GM12891 (cell line): ENCODE measurements around the gene LILRB2.
A peak's percentile ranks its signal among the peaks of the same experiment; 100 is the strongest.
"Not testable (repeated sequence)": the region's sequence is repeated elsewhere in the genome, so short reads cannot be mapped to it uniquely, and the experiment has no call there.

Source experiments
- DNase-seq: peaks from one replicate; pipeline ENCODE4 v3.0.0; 2011; ENCODE audit warnings: low spot score; ENCODE audit not compliant: insufficient read length
- FAIRE-seq: peaks from 2 replicates; lab custom pipeline; 2011; peaks lifted over from hg19 to GRCh38; lab: Jason Lieb, UNC
- PAX5 ChIP-seq: IDR thresholded peaks from 2 replicates; pipeline ENCODE4 v1.6.1; 2011; ENCODE audit warnings: low read length, moderate library complexity, mild to moderate bottlenecking; ENCODE audit not compliant: insufficient read depth, severe bottlenecking
- POLR2A ChIP-seq: IDR thresholded peaks from 2 replicates; pipeline ENCODE4 v1.6.1; 2011; ENCODE audit warnings: low read depth, low read length, control low read depth
- POLR2AphosphoS5 ChIP-seq: IDR thresholded peaks from 2 replicates; pipeline ENCODE4 v1.6.1; 2011; ENCODE audit warnings: low read depth, low read length, control low read depth
- POU2F2 ChIP-seq: IDR thresholded peaks from 2 replicates; pipeline ENCODE4 v1.6.1; 2011; ENCODE audit warnings: low read depth, mild to moderate bottlenecking, control low read depth, low read length, moderate library complexity
- SPI1 ChIP-seq: IDR thresholded peaks from 2 replicates; pipeline ENCODE4 v1.6.1; 2011; ENCODE audit warnings: low read depth, low read length, control low read depth
- TAF1 ChIP-seq: IDR thresholded peaks from 2 replicates; pipeline ENCODE4 v1.6.1; 2011; ENCODE audit warnings: low read depth, low read length, control low read depth

Gene LILRB2

DNA sequence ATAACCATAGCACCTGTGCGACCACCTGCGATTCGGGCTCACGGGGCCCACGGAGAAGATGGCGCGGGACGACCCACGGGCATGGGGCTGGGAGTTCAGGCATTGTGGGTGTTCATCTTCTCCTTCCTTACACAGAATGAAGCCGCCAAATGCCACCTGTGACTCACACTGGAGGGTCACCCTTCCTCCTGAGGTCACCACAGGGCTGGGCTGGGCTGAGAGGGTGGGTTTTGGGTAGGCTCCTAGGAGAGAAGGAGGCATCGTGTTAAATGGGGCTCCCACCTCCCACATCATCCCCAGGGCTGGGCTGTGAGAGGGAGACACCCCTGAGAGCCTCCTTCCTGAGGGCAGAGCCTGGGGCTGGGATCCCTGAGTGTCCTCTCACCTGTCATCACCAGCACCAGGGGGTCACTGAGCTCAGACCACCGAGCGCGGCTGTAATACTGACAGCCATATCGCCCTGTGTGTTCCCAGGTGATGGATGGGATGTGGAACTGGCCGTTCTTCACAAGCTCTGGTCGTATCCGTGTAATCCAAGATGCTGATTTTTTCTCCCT, 1.4 kb downstream of the LILRB2 start:
- no peak for FAIRE-seq
- DNase-seq = no peak
- TF ChIP-seq POLR2A (no peak), TAF1 (no peak), POU2F2 (no peak), SPI1 (no peak), PAX5 (no peak), POLR2AphosphoS5 (no peak)

DNA sequence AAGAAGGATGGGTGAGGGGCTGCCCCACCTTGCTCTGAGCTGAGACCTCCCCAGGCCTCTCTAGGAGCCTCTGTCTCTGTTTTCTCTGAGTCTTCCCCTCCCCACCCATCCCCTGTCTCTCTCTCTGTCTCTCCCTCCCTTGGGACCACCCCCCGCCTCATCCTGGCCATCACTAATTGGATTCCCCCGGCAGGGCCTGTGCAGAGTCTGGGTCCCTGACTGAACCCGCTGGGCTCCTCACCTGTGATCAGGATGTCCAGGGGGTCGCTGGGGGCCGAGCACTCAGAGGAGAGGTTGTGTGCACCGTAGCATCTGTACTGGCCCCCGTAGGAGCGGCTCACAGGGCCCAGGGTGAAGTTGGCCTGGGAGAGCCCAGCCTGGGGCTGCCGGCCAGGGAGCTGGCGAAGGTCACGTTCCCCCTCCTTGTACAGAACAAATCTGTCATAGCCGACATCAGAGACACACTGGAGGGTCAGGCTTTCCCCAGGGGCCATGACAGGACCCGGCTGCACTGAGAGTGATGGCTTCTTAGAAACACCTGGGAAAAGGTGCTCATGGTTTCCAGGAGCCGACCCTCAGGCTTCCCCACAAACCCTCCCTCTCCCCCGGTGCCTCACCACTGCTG, 2.2 kb downstream of the LILRB2 start:
- DNase-seq, FAIRE-seq: not testable (repeated sequence)

DNA sequence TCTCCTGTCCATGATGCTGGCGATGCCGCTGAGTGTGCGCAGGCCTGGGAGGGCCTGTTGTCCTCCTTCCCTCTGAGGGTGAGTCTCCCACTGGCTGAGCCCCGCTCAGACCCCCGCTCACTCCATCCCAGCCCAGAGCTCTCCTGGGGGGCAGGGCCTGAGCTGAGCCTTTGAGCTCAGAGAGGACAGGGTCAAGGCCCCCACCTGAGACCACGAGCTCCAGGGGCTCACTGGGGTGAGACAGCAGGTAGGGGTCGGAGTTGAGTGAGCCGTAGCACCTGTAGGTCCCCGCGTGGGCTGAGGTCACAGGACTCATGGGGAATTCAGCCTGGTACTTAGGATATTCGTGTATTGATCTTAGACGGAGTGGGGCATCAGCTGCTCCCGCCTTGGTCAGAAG, 2.9 kb downstream of the LILRB2 start:
- not testable (repeated sequence) for FAIRE-seq, DNase-seq

DNA sequence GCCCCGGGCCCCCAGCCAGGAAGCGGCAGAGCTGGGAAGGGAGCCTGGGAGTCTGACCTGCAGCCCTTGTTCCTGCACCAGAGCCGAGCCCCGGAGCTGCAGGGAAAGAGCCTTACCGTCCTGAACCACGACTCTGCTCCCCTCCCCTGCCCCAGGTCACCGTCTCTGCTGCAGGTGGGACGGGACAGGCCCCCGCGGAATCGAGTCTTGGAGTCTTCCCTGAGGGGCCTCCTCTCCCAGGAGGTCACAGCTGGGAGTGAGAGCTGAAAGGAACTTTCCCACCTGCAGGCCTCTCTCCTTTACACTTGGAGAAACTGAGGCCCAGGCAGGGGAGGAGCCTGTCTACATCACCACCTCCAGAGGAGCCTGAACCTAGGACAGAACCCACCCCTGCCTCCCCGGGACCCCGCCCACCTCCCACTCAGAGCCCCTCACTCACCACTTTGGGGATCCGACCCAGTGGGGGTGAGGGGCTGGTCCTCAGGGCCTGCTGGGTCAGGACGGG, 3.7 kb downstream of the LILRB2 start:
- FAIRE-seq = not testable (repeated sequence)

DNA sequence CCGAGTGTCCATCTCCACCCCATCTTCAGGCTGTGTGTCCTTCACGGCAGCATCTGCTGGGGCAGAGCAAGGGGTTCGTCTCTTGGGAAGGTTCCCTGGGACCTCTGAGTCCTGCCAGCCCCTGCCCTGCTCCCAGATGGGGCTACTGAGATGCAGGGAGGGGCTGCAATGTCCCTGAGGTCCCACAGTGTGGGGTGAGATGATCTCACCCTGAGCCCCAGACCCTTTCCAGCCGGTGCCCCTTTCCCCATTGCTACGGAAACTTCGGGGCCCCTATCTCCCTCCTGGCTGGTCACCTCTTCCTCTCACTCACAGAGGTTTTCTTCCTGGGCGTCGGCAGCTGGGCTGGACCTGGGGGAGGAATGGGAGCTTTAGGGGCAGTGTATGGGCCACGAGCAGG, 5.0 kb downstream of the LILRB2 start:
- FAIRE-seq (no peak), DNase-seq (no peak)
- TF ChIP-seq POU2F2 (no peak), SPI1 (no peak), POLR2A (no peak), PAX5 (no peak), POLR2AphosphoS5 (no peak), TAF1 (no peak)

More for the DNA sequence above, 3.7 kb downstream of the LILRB2 start:
- DNase-seq = not testable (repeated sequence)

DNA sequence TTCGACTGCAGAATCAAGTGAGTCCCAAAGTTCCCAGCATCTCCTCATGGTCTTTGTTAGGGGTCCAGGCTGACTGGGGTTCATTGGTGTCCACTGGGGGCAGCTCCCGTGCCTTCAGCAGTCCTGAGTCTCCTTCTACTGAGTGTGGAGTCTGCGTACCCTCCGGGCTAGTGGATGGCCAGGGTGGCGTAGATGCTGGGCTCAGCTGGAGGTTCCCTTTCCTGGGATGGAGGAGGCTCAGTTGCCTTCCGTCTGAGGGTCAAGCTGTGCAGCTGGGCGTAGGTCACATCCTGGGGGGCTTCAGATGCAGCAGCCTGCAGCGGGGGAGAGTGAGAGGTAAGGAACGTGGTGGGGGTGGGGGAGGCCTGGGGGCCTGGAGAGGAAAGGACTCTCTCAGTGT, 6.4 kb downstream of the LILRB2 start:
- DNase-seq, FAIRE-seq: not testable (repeated sequence)

DNA sequence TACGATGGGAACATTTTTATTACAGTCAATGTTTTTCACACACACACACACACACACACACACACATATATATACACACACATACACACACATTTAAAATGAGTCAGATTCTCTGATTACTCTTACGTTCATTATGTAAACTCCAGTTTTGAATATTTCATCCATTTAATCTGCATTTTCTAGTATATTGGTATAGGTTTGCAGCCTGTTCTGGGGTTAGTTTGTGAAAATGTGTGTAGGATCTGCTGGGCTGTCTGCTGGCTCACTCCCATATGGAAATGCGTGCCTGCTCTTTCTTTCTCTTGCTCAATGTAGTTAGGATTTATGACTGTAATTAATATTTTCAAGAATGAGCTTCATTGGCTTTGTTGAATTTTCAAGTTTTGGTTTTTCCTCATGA, 7.1 kb downstream of the LILRB2 start:
- DNase-seq = no peak
- no peak for FAIRE-seq
- TF ChIP-seq PAX5 (no peak), POU2F2 (no peak), POLR2AphosphoS5 (no peak), TAF1 (no peak), POLR2A (no peak), SPI1 (no peak)

DNA sequence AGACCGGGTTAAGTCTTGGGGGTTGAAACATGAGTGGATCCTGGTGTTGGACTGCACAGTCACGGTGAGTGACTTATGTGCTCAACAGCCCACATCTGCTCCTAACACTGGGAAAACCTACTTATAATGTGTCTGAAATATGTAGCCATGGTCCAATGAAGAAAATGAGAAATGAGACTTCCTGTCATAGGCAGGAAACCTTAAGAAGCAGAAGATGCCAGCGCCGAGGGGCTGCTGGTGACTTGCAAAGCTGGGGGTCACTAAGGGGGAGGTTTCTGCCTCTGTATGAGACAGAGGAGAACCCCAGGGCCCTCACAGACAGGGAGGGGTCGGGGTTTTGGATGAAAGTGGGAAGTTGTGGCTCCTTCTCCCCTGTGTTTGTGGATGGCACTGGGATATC, 8.7 kb downstream of the LILRB2 start:
- not testable (repeated sequence) for FAIRE-seq, DNase-seq

DNA sequence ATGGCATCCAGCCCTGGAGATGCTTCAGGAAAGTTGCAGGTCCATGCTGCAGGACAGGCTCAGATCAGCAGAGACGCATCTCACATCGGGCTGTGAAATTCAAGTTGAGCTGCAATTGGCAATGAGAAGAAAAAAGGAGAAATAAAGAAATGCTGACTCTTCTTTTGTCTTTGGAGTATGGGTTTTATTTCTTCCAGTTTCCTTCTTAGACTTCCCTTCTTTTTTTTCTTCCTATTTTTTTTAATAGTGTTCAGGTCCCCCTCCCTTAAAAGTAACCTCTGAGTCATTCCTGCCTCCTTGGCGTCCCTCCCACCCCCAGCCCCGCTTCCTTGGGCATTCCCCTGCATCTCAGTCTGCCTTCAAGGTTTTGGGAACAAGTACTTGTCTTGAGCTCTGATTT, 9.3 kb downstream of the LILRB2 start:
- FAIRE-seq, DNase-seq: not testable (repeated sequence)

DNA sequence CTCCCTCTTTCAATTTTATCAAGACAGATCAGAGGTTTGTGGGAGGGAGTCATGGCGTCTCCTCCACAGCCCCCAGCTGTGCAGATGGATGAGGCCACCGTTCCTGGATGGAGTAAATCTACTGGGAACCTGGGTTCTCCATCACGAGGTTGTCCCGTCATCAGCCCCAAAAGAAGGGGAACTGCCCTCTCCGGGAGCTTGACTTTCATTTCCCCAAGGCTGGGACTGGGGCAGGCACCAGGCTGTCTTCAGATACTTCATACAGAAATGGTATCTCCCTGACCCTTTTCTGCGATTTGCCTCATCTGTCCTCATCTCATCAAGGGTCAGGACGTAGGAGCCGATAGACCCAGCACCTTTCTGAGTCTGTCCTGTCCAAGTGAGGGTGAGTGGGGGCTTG, 9.8 kb downstream of the LILRB2 start:
- FAIRE-seq (no peak), DNase-seq (no peak)
- TF ChIP-seq SPI1 = no peak
- no peak for TF ChIP-seq TAF1

DNA sequence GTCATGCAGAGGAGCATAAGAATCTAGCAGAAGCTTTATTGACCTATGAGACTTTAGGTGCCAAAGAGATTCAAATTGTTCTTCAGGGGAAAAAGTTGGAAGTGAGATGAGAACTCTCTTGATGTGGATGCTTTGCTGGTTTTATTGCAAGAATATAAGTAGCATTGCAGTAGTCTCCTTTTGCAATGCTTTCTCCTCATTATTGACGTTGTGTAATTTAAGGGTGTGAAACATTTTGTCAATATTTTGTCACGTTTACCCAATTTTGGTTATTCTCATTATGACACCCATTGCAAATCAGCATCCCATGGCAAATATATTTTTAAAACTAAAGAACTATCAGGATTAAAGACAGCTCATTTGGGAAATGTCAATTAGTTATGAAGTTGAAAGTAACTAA, 12.0 kb downstream of the LILRB2 start:
- TF ChIP-seq TAF1 (no peak), SPI1 (no peak), POLR2A (no peak)
- no peak for DNase-seq
- FAIRE-seq = no peak

DNA sequence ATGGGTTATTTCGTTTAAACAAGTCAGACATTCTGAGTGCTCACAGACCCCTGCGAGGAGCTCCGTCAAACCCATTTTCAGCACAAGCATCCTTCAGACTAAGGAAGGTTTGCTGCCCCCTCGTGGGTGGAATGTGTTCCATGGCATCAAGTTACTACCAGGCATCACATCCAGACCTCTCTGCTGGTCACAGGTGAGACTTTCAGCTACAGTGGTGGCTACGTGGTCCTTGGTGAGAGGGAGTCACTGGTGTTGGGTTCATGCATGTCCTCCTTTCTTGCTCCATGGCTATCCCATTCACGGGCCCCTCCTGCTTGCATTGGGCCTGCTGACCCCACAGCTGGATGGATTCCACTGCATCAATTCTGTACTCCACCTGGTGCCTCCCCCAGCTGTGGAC, 14.8 kb downstream of the LILRB2 start:
- no peak for TF ChIP-seq TAF1
- TF ChIP-seq POU2F2 = no peak
- no peak for TF ChIP-seq POLR2AphosphoS5
- TF ChIP-seq POLR2A = no peak
- TF ChIP-seq PAX5 = no peak
- TF ChIP-seq SPI1 = no peak
- DNase-seq = no peak
- FAIRE-seq = peak; percentile 82
